Renal cortical epithelial cell (primary cell): ENCODE results near the gene DEUP1. TPM values are rescaled to one million over a fixed set of nuclear protein-coding genes. Genes with fewer than 3 reads are reported as not detected.
"Not testable (repeated sequence)": the region's sequence is repeated elsewhere in the genome, so short reads cannot be mapped to it uniquely, and the experiment has no call there.

Experiments
- DNase-seq: peaks from one replicate; pipeline ENCODE4 v3.0.0-alpha.2; 2011; ENCODE audit warnings: low read depth
- total RNA-seq: library from RNA; depleted of rRNA; stranded (reverse); fragments of >200 nt; gene quantifications from 2 replicates; pipeline ENCODE4 v1.2.3, GENCODE V29; 2014

Gene DEUP1
- total RNA-seq, 1 donor from 2014 or later, result 0.65 TPM

DNA sequence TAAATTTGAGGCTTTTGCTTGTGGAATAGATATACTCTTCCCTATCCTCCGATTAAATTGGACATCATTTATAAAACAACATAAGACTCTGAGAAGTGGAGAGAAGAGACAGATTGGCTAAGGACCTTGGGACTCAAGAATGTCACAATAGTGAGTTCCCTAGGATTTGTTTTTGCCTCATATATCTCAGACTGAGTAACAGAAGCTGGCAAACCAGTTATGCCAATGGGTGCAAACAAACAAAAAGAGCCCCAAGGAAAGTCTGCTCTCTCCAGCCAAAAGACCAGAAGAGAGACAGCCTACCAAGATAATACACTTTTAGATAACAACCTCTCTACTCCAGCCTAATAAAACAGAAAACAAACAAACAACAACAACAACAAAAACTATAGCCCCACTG lies 28.9 kb downstream of the DEUP1 start:
- no peak for DNase-seq

DNA sequence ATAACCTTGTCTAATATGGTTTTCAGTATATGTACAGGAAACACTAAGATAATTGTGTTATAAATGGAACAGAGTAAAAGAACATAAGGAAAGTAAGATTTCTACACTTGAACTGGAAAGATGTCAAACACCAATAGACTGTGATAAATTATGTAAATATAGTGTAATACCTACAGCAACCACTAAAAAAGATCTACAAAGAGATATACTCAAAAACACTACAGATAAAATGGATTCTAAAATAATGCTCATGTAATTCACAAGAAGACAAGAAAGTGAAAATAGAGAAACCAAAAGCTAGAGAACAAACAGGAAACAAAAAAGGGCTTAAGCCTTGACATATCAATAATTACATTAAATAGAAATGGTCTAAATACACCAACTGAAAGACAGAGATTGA lies 30.9 kb downstream of the DEUP1 start:
- no peak for DNase-seq

GRCh38 chr11:93368022-93368421 lies 37.5 kb downstream of the DEUP1 start:
- no peak for DNase-seq

DNA sequence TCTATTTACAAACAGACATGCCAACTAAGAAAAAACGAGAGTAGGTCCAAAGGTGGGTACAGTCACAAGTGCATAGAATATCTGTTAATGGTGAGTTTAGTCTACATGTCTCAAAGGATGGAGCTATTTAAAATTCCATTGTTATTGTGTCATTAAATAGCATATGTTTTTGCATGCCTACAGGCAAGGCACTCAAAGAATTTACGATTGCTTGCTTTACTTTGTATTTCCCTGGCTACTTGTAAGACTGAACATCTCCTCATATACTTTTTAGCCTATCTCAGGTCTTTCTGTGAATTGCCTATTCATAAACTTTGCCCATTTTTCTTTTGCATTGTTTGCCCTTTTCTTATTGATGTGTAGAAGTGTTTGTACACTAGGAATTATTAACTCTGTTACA lies 39.7 kb downstream of the DEUP1 start:
- DNase-seq, result peak; percentile 45

GRCh38 chr11:93389737-93390136 lies 59.2 kb downstream of the DEUP1 start:
- peak; percentile 12 for DNase-seq

DNA sequence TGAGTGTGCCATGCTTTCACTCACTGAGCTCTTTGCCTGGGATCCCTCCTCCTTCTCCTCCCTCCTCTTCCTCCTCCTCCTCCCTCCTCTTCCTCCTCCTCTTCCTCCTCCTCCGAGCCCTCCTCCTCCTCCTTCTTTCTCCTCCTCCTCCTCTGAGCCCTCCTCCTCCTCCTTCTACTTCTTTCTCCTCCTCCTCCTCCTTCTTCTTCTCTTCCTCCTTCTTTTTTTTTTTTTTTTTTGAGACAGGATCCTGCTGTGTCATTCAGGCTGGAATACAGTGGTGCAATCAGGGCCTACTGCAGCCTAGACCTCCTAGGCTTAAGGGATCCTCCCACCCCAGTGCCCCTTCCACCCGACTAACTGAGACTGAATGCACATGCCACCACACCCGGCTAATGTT lies 62.3 kb downstream of the DEUP1 start:
- no peak for DNase-seq

GRCh38 chr11:93393386-93393785 lies 62.8 kb downstream of the DEUP1 start:
- DNase-seq, result no peak

- no peak for DNase-seq
Measured at GRCh38 chr11:93394488-93394887, 63.9 kb downstream of the DEUP1 start.

DNA sequence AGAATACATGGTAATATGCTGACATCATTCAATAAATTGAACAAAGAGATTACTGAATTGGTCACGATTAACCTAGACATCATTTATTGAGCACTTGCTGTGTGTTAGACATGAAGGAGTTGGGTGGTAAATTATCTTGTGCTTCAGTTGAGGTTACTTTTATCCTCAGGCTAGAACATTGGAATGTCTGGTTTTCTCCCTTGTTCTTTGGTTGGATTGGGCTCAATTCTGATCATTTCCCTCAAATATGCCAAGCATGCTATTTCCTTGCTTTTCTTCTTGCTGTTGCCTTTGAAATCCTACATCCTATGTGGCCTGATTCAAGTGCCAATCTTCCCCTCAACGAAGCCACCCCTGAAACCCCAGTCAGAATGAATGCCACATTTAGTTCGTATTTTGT lies 65.8 kb downstream of the DEUP1 start:
- peak; percentile 70 for DNase-seq

DNA sequence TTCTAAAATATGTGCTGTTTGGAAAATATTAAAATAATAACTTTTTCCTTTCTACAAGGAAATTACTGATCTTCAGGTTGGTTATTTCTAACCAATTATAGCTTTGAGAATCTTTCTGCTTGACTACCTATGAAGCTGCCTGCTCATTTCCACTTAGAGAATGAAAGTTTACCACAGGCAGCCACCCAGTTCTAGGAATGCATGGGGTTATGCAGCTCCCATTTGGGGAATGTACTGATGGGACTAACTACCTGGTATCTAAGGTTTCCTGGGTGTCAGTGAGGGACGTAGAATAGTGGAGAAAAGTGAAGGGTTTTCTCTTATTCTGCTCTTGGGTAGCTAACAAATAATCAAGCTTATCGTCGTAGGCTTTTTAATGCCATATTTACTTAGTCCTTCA lies 73.4 kb downstream of the DEUP1 start:
- peak; percentile 60 for DNase-seq

DNA sequence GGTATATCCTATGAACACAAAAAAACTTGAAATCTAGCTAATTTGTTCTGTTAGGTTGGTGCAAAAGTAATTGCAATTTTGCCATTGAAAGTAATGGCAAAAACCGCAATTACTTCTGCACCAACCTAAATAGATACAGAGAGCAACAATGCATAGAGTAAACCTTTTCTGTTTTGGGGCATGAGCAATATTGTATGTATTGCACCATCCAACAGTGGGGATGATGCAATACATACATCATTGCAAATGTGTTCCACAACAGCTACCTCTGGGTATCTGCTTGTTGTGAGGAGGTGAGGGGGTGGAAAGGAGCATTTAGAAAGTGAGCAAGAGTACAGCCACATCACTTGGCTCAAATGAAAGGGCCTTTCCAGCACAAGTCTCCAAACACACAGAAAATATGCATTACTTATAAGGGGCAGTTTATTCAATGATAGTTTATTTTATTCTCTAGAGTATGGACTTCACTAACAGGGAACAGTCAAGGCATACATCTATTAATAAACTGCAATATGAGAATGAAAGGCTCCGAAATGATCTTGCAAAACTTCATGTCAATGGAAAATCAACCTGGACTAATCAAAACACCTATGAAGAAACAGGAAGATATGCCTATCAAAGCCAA lies 77.3 kb downstream of the DEUP1 start:
- DNase-seq, result peak; percentile 6

DNA sequence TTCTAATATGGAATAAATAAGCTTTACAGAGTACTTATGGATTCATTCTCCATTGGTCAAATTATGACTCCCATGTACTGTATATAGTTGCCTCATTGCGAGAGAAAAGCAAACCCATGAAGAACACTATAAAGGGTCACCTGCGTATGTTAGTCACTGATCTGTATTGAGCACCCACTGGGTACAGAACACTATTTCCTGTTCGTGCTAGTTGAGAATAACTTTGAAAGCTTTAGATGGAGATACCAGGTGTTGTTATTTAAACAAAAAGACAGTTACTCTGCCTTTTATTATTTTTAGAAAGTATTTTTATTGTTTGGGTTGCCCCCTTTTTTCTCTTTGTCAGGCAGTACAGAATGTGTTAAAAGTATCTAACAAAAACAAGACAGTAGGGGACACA lies 79.9 kb downstream of the DEUP1 start:
- DNase-seq, result no peak

GRCh38 chr11:93411705-93412104 lies 81.2 kb downstream of the DEUP1 start:
- peak; percentile 7 for DNase-seq

DNA sequence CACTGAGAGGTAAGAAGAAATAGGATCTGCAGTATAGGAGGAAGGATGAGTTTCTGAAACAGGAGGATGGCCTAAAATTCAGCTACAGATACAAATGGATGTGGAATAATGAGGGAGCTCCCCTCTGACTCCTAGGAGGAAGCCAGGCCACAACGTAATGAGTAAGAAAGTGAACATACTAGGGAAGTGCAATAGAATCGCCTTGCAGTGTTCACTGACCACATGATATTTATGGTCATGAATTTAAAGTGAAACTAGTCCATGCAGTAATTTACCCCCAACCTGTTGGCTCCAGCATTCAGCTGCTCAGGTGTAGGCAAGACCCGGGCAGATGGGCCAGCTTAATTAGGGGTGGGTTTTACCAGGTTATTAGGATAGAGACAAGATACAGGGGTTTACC lies 101.7 kb downstream of the DEUP1 start:
- no peak for DNase-seq

DNA sequence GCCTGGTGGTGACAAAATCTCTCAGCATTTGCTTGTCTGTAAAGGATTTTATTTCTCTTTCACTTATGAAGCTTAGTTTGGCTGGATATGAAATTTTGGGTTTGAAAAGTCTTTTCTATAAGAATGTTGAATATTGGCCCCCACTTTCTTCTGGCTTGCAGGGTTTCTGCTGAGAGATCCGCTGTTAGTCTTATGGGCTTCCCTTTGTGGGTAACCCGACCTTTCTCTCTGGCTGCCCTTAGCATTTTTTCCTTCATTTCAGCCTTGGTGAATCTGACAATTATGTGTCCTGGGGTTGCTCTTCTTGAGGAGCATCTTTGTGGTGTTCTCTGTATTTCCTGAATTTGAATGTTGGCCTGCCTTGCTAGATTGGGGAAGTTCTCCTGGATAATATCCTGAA lies 112.7 kb downstream of the DEUP1 start:
- not testable (repeated sequence) for DNase-seq

DNA sequence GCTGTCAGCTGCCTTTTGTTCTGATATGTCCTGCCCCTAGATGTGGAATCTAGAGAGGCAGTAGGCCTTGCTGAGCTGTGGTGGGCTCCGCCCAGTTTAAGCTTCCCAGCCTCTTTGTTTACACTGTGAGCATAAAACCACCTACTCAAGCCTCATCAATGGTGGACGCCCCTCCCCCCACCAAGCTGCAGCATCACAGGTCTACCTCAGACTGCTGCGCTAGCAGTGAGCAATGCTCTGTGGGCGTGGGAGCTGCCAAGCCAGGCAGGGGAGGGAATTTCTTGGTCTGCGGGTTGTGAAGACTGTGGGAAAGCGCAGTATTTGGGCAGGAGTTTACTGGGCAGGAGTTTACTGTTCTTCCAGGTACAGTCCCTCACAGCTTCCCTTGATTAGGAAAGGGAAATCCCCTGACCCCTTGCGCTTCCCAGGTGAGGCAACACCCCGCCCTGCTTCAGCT lies 114.1 kb downstream of the DEUP1 start:
- peak; percentile 93 for DNase-seq

DNA sequence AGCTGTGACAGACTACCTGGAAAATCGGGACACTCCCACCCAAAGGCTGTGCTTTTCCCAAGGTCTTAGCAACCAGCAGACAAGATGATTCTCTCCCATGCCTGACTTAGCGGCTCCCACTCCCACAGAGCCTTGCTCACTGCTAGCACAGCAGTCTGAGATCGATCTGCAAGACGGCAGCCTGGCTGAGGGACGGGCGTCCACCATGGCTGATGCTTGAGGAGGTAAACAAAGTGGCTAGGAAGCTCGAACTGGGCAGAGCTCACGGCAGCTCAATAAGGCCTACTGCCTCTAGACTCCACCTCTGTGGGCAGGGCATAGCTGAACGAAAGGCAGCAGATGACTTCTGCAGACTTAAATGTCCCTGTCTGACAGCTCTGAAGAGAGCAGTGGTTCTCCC lies 127.7 kb downstream of the DEUP1 start:
- no peak for DNase-seq

DNA sequence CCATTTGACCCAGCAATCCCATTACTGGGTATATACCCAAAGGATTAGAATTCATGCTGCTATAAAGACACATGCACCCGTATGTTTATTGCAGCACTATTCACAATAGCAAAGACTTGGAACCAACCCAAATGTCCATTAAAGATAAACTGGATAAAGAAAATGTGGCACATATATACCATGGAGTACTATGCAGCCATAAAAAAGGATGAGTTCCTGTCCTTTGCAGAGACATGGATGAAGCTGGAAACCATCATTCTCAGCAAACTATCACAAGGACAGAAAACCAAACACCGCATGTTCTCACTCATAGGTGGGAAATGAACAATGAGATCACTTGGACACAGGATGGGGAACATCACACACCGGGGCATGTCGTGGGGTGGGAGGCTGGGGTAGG lies 133.1 kb downstream of the DEUP1 start:
- DNase-seq, result not testable (repeated sequence)

GRCh38 chr11:93464927-93465540 lies 134.5 kb downstream of the DEUP1 start:
- no peak for DNase-seq

GRCh38 chr11:93467054-93467453 lies 136.5 kb downstream of the DEUP1 start:
- DNase-seq, result no peak

DNA sequence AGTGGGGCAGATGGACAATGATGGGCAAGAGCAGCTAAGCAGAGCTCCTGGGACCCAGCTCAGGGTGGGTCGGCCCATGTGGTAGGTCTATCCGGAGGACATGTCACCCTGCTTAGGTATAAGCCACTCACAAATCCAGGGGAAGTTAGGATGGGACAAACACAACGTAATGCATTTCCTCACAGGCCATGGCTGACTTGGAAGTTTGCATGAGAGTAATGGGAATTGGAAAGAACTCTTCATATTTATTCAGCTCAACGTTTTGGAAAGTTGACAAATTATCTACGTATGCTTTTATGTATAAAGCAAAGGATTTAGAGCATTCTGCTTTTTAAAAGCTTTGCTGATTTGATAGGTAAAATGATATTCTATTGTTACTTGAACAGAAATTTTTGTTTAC lies 137.7 kb downstream of the DEUP1 start:
- DNase-seq, result no peak

GRCh38 chr11:93474123-93474522 lies 143.6 kb downstream of the DEUP1 start:
- no peak for DNase-seq

GRCh38 chr11:93476796-93477195 lies 146.3 kb downstream of the DEUP1 start:
- peak; percentile 84 for DNase-seq

GRCh38 chr11:93477684-93478234 lies 147.2 kb downstream of the DEUP1 start:
- peak; percentile 78 for DNase-seq
